Glomerular visceral epithelial cell (primary cell): Measurements from ENCODE around the gene MUS81.

Experiments used
- DNase-seq: peaks from one replicate; pipeline ENCODE4 v3.0.0-alpha.2; 2016; ENCODE audit errors: extremely low spot score

MUS81 gene

DNA sequence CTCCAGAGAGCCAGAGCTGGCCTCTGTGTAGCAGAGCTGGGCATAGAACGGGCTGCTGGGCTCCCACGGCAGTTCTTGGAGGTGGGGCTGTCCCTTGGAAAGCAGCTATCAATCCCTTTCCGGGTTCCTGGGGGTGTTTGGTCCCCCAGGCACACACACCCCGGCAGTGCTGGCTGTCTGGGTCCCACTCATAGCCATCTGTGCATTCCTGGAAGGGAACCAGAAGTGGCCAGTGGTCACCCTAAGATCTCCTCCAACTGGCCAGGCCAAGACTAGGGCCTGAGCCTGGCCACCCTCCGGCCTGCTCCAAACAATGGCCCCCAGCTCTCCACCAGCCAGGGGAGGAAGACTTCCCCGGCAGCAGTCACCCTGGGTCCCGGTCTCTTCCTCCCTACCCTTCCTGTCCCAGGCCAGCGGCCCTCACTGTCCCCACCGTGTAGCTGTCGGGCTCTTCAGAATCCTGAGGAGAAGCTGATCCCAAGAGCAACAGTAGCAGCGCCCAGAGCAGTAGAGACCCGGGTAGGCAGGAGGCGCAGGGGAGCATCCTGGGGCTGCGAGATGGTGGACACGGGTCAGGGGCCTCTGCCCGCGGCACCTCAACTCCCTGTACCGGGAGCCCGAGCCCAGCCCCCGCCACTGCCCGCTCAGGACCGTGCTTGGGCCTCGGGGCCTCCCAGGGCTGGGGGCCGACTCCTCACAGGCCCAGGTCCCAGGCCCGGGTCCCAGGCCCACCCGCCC, 11.7 kb downstream of the MUS81 start:
- DNase-seq = no peak

DNA sequence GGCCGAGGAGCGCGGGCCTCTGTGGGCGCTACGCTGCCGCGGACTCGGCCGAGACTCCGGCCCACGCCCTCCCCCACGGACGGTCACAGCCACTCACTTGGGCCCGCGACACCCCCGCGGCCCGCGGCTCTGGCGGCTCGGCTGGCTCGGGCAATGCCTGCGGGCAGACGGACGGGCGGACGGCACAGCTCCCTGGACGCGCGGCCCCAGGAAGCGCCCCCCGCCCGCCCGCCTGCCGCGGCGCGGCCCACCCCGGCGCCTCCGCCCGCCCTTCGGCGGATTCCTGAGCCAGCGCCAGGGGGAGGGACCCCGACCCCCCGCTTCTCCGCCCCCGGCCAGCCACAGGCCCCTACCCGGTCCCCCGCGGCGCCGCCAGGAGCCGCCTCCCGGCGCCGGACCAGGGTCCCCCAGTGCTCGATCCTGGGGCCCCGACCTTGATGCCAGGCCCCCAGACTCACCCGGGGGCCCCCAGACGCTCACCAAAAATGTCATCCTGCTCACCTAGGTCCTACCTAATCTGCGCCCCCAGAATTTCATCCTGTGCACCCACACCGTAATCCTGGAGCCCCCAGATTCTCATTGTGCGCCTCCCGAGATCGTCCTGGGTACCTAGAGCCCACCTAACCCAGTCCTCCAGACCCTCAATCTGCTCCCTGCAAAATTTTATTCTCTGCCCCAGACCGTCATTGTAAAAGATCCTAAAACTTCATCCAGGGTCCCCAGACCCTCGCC, 12.5 kb downstream of the MUS81 start, which contains the start of gene EFEMP2:
Gene EFEMP2, minus strand, starts transcription at position 215 of the 732 bp plus-strand sequence. CDS start 446 bp downstream, outside the sequence.
- DNase-seq = peak; percentile 56

DNA sequence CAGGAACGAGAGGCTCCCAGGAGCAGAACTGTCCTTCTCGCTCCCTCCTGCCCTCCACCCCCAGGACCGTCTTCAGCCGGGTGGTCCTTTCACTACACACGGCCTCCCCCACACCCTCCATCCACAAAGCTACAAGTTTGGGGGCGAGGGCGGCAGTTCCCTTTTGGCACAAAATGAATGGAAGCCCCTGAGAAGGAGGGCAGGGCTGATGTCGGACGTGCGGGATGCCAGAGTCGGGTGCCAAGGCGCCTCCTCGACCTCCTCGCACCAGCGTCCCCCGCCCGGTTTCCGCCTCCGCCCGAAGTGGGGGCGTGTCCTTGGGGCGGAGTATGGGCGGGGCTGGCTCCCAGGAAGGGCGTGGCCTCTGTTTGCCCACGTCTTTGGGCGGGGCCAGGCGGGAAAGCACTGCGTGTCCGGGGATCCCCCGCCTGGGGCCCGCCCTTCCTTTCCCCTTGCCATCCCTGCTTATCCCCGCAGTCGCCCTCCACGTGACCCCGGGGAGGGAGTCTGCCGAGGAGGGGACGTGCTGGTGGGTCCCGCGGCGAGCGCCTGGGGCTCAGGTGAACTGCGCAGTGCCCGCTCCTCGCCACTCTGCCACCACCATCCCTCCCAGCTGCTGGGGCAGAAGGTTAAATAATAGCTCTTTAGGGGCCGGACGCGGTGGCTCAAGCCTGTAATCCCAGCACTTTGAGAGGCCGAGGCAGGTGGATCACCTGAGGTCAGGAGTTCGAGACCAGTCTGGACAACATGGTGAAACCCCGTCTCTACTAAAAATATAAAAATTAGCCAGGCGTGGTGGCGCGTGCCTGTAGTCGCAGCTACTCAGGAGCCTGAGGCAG, 13.3 kb downstream of the MUS81 start:
- DNase-seq = peak; percentile 95

GRCh38 chr11:65879617-65880016, 19.4 kb downstream of the MUS81 start, which contains the start of gene CTSW:
TSS of gene CTSW (plus strand) at chr11:65879837. CDS start at chr11:65879855, 18 bp downstream.
- no peak for DNase-seq

GRCh38 chr11:65880027-65880426, 19.8 kb downstream of the MUS81 start:
- DNase-seq = no peak

- DNase-seq = peak; percentile 75
Measured at GRCh38 chr11:65880844-65881421, 20.7 kb downstream of the MUS81 start.

DNA sequence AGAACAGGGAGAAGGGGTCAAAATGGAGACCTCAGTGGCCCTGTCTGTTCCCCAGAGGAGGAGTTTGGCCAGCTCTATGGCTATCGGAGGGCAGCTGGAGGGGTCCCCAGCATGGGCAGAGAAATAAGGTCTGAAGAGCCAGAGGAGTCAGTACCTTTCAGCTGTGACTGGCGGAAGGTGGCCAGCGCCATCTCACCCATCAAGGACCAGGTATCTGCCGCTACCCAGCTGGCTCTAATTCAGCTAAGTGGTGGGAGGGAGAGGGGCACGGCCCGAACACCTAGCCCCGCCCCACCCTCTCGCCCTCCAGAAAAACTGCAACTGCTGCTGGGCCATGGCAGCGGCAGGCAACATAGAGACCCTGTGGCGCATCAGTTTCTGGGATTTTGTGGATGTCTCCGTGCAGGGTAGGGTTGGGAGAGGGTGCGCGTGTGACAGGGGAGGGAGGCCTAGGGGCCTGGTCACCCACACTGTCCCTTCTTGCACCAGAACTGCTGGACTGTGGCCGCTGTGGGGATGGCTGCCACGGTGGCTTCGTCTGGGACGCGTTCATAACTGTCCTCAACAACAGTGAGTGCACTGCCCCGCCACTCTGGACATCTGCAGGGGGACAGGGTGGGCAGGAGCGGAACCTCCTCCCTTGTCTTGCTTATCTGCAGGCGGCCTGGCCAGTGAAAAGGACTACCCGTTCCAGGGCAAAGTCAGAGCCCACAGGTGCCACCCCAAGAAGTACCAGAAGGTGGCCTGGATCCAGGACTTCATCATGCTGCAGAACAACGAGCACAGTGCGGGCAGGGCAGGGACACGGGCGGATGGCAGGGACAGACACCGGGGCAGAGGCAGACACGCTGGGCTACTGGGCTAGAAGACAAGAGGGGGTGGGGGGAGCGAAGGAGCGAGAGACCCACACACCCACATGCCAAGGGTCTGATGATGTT, 22.2 kb downstream of the MUS81 start:
- no peak for DNase-seq

DNA sequence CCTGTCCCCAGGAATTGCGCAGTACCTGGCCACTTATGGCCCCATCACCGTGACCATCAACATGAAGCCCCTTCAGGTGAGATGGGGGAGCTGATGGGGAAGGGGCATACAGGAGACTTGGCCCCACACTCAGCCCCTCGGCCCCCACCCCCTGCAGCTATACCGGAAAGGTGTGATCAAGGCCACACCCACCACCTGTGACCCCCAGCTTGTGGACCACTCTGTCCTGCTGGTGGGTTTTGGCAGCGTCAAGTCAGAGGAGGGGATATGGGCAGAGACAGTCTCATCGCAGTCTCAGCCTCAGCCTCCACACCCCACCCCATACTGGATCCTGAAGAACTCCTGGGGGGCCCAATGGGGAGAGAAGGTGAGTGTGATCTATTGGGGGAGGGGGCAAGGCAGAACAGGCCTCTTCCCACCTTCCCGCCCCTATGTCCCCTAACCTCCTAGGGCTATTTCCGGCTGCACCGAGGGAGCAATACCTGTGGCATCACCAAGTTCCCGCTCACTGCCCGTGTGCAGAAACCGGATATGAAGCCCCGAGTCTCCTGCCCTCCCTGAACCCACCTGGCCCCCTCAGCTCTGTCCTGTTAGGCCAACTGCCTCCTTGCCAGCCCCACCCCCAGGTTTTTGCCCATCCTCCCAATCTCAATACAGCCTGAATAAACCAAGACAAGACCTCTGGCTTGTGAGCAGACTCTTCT, 23.0 kb downstream of the MUS81 start:
- no peak for DNase-seq

DNA sequence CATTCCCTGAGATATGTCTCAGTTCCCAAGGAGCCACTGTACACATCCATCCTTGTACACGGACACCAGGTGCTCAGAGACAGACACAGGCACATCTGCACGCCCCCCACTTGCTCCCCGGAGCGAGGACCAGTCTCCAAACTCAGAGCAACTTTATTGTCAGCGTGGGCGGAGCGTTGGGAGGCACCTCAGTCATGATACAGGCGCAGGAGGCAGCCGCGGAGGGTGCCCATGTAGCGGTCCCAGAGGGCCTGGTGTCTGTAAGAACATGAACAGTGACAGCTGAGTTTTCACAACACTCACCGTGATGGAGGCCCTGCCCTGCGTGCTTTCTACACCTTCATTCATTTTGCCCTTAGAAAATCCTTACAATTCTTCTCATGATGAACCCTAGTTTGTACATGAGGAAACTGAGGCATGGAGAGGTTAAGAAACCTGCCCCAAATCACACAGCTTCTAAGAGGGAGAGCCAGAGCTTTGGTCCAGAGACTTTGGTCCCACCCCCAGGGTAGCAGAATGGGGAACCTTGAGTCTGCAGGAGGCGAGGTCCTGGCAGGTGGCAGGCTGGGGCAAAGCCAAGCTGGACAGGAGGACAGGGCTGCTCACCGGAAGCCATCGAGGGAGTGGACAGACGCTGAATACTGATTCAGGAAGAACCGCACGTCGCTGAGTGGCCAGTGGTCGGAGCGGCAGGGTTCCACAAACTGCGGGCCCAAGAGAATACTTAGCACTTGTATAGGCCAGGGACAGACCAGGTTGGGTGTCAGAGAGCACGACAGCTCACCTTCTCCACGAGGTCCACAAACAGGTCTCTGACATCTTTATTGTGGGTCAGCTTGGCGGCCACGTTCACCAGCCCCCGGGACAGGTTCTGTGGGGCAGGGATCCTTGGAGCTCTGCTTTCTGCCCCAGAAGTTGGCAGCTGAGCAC, 23.8 kb downstream of the MUS81 start:
- DNase-seq = no peak

- peak; percentile 82 for DNase-seq
Measured at GRCh38 chr11:65884716-65885092, 24.5 kb downstream of the MUS81 start.

- DNase-seq = no peak
Measured at GRCh38 chr11:65885231-65885630, 25.0 kb downstream of the MUS81 start.

DNA sequence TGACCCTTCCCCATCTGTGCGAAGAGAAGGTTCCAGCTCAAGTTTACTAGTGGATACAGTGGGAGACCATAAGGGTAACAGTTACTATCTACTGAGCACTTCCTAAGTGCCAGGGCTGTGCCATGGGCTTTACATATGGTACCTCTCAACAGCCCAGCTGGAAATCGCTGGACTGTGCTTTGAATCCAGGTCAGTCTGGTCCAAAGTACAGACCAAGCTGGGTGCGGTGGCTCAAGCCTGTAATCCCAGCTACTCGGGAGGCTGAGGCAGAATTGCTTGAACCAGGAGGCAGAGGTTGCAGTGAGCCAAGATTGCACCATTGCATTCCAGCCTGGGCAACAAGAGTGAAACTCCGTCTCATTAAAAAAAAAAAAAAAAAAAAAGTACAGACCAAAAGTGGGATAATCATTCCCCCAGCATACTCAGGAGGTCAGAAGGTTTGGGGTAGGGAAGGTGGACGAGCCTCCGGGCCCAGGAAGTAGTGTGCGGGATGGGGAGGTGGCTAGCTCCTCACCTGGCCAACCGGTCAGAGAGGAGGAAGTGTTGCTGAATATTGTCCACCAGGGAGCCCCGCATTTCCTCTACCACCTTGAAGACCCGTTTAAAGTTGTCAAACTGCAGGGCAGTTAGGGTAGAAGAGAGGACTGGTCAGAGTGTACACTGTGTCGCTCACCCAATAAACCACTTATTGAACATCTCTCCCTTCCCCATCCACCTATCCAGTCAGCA, 25.7 kb downstream of the MUS81 start:
- DNase-seq = no peak

- DNase-seq = no peak
Measured at GRCh38 chr11:65886826-65887722, 26.8 kb downstream of the MUS81 start.

DNA sequence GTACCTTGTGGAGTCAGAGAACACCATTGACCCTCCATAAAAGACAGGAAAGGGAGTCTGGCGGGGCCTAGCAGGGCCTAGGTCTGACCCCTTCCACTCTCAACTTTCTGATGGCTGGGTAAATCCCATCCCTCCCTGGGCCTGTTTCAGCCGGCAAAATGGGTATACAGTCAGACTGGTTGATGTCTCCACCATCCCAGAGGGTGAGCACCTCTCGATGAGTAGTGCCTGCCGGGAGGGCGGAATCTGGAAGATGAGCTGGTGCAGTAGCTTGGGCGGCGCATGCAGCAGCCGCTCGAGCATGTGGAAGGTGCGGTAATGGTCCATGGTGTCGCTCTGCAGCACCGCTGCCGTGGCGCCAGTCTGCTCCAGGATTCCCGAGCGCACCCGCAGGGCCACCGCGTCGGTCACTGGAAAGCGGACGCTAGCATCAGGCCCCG, 27.5 kb downstream of the MUS81 start:
- no peak for DNase-seq

- DNase-seq = peak; percentile 97
Measured at GRCh38 chr11:65888163-65888814, 28.1 kb downstream of the MUS81 start, which contains the start of gene FIBP. TSS of gene FIBP (minus strand) at chr11:65888471. CDS start at chr11:65888418, 53 bp downstream.
